Effector memory CD4-positive, alpha-beta T cell (primary cell): ENCODE measurements around the gene CREG1.

Source experiments
- DNase-seq, 3 donors: peaks; one replicate each; pipeline ENCODE4 v3.0.0-alpha.2; 2020
- H3K27ac ChIP-seq: 2 replicates; pipeline ENCODE4 v1.7.0; 2013; ENCODE audit warnings: mild to moderate bottlenecking, low read length, moderate library complexity; ENCODE audit not compliant: insufficient read depth, poor library complexity, severe bottlenecking
- H3K27me3 ChIP-seq: replicated peaks from 2 replicates; pipeline ENCODE4 v1.7.0; 2013; ENCODE audit warnings: mild to moderate bottlenecking, low read length; ENCODE audit not compliant: insufficient read depth, control insufficient read depth, poor library complexity, severe bottlenecking
- H3K36me3 ChIP-seq: 2 replicates; pipeline ENCODE4 v1.7.0; 2013; ENCODE audit warnings: mild to moderate bottlenecking, low read length, moderate library complexity; ENCODE audit not compliant: control insufficient read depth, insufficient read depth
- H3K4me1 ChIP-seq: 2 replicates; pipeline ENCODE4 v1.7.0; 2013; ENCODE audit warnings: low read length, mild to moderate bottlenecking; ENCODE audit not compliant: control insufficient read depth, insufficient read depth, poor library complexity, severe bottlenecking
- H3K4me3 ChIP-seq: 2 replicates; pipeline ENCODE4 v1.7.0; 2013; ENCODE audit warnings: low read length, low read depth, mild to moderate bottlenecking; ENCODE audit not compliant: insufficient read depth, poor library complexity, severe bottlenecking
- H3K9me3 ChIP-seq: 2 replicates; pipeline ENCODE4 v1.7.0; 2013; ENCODE audit warnings: mild to moderate bottlenecking, low read length, moderate library complexity; ENCODE audit not compliant: control insufficient read depth

The CREG1 gene

GRCh38 chr1:167538657-167539056, 14.9 kb downstream of the CREG1 start:
- H3K27ac ChIP-seq: no peak overlapping the region
- no peak overlapping the region for H3K4me3 ChIP-seq
- no peaks in the 10 kb centered on the region for H3K4me1 ChIP-seq
- H3K36me3 ChIP-seq: no peaks in the 10 kb centered on the region
- no peak for DNase-seq
- no peaks in the 10 kb centered on the region for H3K9me3 ChIP-seq
- no peaks in the 10 kb centered on the region for H3K27me3 ChIP-seq

DNA sequence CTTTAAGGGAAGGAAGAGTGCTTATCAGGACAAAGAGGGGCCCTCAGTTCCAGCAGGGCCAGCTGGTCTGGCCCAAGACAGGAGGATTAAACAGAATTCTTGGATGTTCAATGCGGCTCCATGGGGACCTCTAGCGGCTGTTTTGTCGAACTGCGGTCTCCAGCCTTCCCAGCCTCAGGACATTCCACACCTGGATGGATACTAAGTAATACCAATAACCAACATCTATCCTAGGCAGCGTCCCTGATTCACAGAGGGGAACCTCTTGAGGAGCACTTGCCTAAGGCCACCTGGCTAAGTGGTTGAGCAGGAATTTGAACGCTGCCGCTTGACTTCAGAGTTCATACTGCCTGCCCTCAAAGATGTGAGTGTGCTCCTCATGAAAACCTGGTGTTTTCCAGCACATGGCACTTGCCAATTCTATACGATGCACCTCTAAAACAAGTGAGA, 19.7 kb downstream of the CREG1 start:
- Histone ChIP-seq H3K36me3 (no peaks in the 10 kb centered on the region), H3K9me3 (no peaks in the 10 kb centered on the region), H3K27me3 (no peaks in the 10 kb centered on the region), H3K27ac (no peak overlapping the region), H3K4me1 (no peaks in the 10 kb centered on the region), H3K4me3 (no peak overlapping the region)
- peak in 2 of 3 donors; percentile 36 to 47 for DNase-seq

DNA sequence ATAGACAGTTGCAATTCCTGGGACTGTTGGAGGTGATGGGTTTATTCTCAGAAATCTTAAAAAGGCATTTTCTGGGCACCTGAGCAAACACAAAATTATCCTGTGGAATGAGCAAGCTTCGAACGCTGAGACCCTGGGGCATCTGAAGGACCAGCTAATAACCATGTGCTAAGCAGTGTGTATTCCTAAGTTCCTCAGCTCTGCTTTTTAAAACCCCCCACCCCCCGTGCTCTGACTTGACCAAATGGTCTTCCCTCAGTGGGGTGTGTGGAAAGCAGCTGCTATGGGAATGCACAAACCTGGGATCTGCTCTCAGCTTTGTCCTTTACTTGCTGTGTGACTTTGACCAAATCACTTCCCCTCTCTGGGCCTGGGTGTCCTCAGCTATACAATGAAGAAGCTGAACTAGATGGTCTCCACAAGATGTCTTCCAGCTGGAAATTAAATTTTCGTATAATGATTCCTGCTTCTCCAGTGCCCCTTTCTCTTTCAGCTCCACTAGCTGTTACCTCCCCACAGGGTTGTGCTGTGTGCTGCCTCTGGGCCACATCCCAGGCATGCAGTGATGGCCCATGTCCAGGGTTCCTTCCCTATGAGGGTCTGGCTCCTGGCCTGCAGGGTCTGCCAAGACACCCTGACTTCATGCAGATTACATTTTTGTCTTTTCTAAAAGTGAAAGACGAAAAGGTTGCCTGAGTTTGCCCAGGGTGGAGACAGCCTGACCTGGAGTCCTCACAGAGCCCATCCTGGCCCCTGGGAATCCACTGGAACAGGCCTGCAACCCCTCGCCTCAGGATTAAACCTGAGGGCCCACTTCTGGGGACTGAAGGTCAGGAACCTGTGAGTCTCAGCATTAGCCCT, 20.4 kb downstream of the CREG1 start:
- DNase-seq: no peak
- Histone ChIP-seq H3K36me3 (no peaks in the 10 kb centered on the region), H3K4me1 (no peaks in the 10 kb centered on the region), H3K9me3 (no peaks in the 10 kb centered on the region), H3K27me3 (no peaks in the 10 kb centered on the region), H3K4me3 (no peak overlapping the region), H3K27ac (no peak overlapping the region)

- no peak overlapping the region for H3K27ac ChIP-seq
- H3K27me3 ChIP-seq: no peaks in the 10 kb centered on the region
- H3K9me3 ChIP-seq: no peaks in the 10 kb centered on the region
- no peaks in the 10 kb centered on the region for H3K36me3 ChIP-seq
- H3K4me1 ChIP-seq: no peaks in the 10 kb centered on the region
- DNase-seq: no peak
- no peak overlapping the region for H3K4me3 ChIP-seq
Measured at GRCh38 chr1:167532375-167532774, 21.2 kb downstream of the CREG1 start.

GRCh38 chr1:167529829-167530474, 23.6 kb downstream of the CREG1 start:
- Histone ChIP-seq H3K27ac (no peak overlapping the region), H3K4me3 (no peak overlapping the region), H3K4me1 (no peaks in the 10 kb centered on the region), H3K9me3 (no peaks in the 10 kb centered on the region), H3K36me3 (no peaks in the 10 kb centered on the region), H3K27me3 (no peaks in the 10 kb centered on the region)
- no peak for DNase-seq

GRCh38 chr1:167528057-167528728, 25.4 kb downstream of the CREG1 start:
- DNase-seq: no peak
- Histone ChIP-seq H3K4me3 (no peak overlapping the region), H3K4me1 (no peaks in the 10 kb centered on the region), H3K9me3 (no peaks in the 10 kb centered on the region), H3K36me3 (no peaks in the 10 kb centered on the region), H3K27ac (no peak overlapping the region), H3K27me3 (no peaks in the 10 kb centered on the region)

DNA sequence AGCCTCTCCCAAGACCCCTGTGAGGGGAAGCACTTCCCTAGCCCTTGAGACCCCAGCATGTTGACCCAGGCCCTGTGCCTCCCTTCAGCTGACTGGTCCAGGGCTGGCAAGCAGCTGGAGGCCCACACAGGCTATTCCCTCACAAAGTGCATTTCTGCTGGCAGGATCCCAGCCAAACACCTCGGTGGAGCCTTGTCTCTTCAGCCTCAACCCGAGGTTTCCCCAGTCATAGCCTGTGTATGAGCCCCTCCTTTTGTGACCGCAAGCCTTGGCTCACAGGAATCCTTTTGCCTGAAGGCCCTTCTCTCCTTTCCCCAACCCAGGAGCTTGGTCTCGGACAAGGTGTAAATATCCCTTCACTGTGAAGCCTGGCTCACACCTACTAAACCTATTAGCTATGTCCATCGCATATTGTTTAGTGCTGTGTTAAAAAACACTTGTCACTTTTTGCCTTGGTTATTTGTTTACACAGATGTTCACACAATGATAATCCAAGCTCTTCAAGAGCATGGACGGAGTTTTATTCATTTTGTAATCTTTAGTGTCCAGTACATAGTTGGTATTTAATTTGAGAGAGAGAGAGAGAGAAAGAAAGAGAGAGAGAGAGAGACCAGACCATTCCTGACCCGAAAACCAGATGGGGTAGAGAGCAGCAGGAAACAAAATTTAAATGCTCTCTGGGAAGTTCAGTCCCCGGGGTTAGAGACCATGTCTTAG, 26.7 kb downstream of the CREG1 start:
- no peak for DNase-seq
- no peaks in the 10 kb centered on the region for H3K4me1 ChIP-seq
- H3K27me3 ChIP-seq: no peaks in the 10 kb centered on the region
- no peaks in the 10 kb centered on the region for H3K36me3 ChIP-seq
- H3K27ac ChIP-seq: no peak overlapping the region
- H3K4me3 ChIP-seq: no peak overlapping the region
- no peaks in the 10 kb centered on the region for H3K9me3 ChIP-seq

DNA sequence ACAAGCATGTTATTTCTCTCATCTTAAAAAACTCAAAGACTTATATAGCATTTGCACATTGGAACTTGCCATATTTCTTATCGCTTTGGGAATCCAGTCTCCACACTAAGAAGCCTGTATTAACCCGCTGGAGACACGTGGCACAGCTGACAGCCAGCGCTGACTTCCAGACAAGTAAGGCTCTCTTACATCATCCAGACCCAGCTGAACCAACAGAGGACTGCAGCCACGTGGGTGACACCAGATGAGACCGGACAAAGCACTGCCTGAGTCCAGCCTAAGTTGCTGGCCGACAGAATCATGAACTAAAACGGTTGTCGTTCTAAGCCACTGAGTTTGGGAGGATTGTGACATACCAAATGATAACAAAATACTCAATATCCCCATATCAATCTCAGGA, 28.9 kb downstream of the CREG1 start:
- Histone ChIP-seq H3K36me3 (no peaks in the 10 kb centered on the region), H3K4me3 (no peak overlapping the region), H3K9me3 (no peaks in the 10 kb centered on the region), H3K4me1 (no peaks in the 10 kb centered on the region), H3K27ac (no peak overlapping the region), H3K27me3 (no peaks in the 10 kb centered on the region)
- DNase-seq: no peak

DNA sequence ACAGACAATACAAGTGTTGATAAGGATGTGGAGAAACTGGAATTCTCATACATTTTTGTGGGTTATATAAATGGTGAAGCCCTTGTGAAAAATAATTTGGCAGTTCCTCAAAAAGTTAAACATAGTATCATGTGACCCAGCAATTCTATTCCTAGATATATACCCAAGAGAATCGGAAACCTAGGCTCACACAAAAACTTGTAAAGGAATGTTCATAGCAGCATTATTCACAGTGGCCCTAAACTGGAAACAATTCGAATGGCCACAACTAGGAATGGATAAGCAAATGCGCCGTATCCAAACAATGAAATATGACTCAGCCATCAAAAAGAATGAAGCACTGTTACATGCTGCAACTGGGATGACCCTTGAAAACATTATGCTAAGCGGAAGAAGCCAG, 31.3 kb downstream of the CREG1 start:
- no peak overlapping the region for H3K27ac ChIP-seq
- H3K27me3 ChIP-seq: no peaks in the 10 kb centered on the region
- no peak for DNase-seq
- H3K4me1 ChIP-seq: peaks cover 6% of the 10 kb centered on the region
- H3K4me3 ChIP-seq: no peak overlapping the region
- no peaks in the 10 kb centered on the region for H3K9me3 ChIP-seq
- no peaks in the 10 kb centered on the region for H3K36me3 ChIP-seq
